ENCODE measurements around the gene DPP9.

DNA sequence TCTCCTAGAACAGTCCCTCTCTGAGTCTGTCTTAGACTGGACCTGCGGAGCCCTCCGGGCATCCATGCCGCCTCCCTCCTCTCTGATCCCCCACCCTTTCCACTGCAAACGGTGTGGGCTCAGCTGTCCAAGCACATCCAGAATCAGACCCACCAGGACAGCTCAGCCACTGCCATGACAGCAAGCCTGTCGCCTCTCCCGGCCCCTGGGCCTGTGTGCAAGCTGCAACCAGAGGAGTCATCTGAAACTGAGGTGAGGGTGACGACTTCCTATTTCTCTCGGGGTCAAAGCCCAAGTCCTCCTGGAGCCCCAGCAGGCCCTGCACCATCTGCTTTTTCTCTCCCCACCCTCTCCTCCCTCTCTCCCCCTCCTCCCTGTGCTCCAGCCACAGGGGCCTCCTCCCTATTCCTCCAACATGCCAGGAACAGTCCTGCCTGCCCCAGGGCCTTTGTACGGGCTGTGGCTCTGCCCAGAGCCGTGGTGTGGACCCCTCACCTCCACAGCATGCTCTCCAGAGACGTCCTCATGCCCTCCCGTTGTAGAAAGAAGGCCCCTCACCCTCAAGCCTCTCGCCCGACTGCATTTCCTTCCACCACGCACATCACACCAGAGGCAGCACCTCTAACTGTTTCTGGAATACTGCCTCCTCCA lies 30.0 kb downstream of the DPP9 start:
- TF ChIP-seq CTCF (IDR thresholded peaks at IDR 0.05) (no peak), POLR2AphosphoS5 (IDR thresholded peaks at IDR 0.05) (no peak), EP300 (IDR thresholded peaks at IDR 0.05) (no peak), POLR2A (IDR thresholded peaks at IDR 0.05) (no peak)
